CD14-positive monocyte (primary cell): ENCODE measurements around the gene RDX. TPM values are rescaled to one million over a fixed set of nuclear protein-coding genes. Genes with fewer than 3 reads are reported as not detected.

Source experiments
- DNase-seq, 3 donors: peaks; one replicate each; pipeline ENCODE4 v3.0.0-alpha.2; 2011 to 2022
- H2AFZ ChIP-seq: 2 replicates; pipeline ENCODE4 v1.6.0; 2012; ENCODE audit warnings: mild to moderate bottlenecking, low read depth, low read length, inconsistent platforms; ENCODE audit not compliant: insufficient read depth, poor library complexity, severe bottlenecking
- H3K27ac ChIP-seq, 2 donors: 1 replicate in 1 of 2; 2 replicates in 1 of 2; pipeline ENCODE4 v1.5.1; 2012 to 2013; ENCODE audit warnings: low read length in 2 of 2, control low read depth in 1 of 2, inconsistent platforms in 1 of 2, low read depth in 1 of 2, mild to moderate bottlenecking in 1 of 2
- H3K27me3 ChIP-seq, 2 donors: one replicate each; pipeline versions ENCODE4 v1.6.0 to v1.6.1; 2011 to 2013; ENCODE audit warnings: low read length in 2 of 2; ENCODE audit not compliant: control insufficient read depth in 2 of 2, insufficient read depth in 2 of 2
- H3K36me3 ChIP-seq, 2 donors: replicated peaks in 1 of 2; 1 replicate in 1 of 2; 2 replicates in 1 of 2; pipeline versions ENCODE4 v1.5.1 to v1.6.1; 2012 to 2013; ENCODE audit warnings: low read length in 2 of 2, control low read depth in 1 of 2, inconsistent platforms in 1 of 2, mild to moderate bottlenecking in 1 of 2; ENCODE audit not compliant: insufficient read depth in 2 of 2, control insufficient read depth in 1 of 2
- H3K4me1 ChIP-seq, 2 donors: 1 replicate in 1 of 2; 2 replicates in 1 of 2; pipeline versions ENCODE4 v1.5.1 to v1.6.1; 2012 to 2013; ENCODE audit warnings: low read length in 2 of 2, control low read depth in 1 of 2, inconsistent platforms in 1 of 2, mild to moderate bottlenecking in 1 of 2, moderate library complexity in 1 of 2; ENCODE audit not compliant: insufficient read depth in 2 of 2, control insufficient read depth in 1 of 2
- H3K4me2 ChIP-seq: replicated peaks from 2 replicates; pipeline ENCODE3; 2012; ENCODE audit warnings: low read length, moderate library complexity, mild to moderate bottlenecking; ENCODE audit not compliant: poor library complexity, severe bottlenecking; ENCODE audit errors: extremely low read depth
- H3K4me3 ChIP-seq, 3 experiments: fragments of 200-600 bp in 1 of 3; sonication (generic) in 1 of 3; replicated peaks in 1 of 3; 1 replicate in 2 of 3; 2 replicates in 1 of 3; pipeline ENCODE4 v1.5.1; 2011 to 2013; ENCODE audit warnings: low read length in 3 of 3, mild to moderate bottlenecking in 3 of 3, control low read depth in 2 of 3, low read depth in 2 of 3, inconsistent platforms in 1 of 3, moderate library complexity in 1 of 3
- H3K79me2 ChIP-seq: 2 replicates; pipeline ENCODE4 v1.6.0; 2012; ENCODE audit warnings: mild to moderate bottlenecking, control low read depth, inconsistent platforms, low read length, moderate library complexity; ENCODE audit not compliant: insufficient read depth
- H3K9ac ChIP-seq: 2 replicates; pipeline ENCODE4 v1.6.0; 2017; ENCODE audit warnings: low read length, mild to moderate bottlenecking; ENCODE audit not compliant: insufficient read depth, poor library complexity, severe bottlenecking
- H3K9me3 ChIP-seq, 2 donors: replicated peaks in 1 of 2; 1 replicate in 1 of 2; 2 replicates in 1 of 2; pipeline versions ENCODE4 v1.5.1 to v1.6.1; 2012 to 2013; ENCODE audit warnings: low read length in 2 of 2, control low read depth in 1 of 2; ENCODE audit not compliant: control insufficient read depth in 1 of 2, insufficient read depth in 1 of 2
- H4K20me1 ChIP-seq: 2 replicates; pipeline ENCODE4 v1.6.0; 2012; ENCODE audit warnings: mild to moderate bottlenecking, low read length, control low read depth, moderate library complexity; ENCODE audit not compliant: insufficient read depth
- H3K27ac Mint-ChIP-seq, 7 donors: one replicate each; pipeline ENCODE4 v1.8.0; 2020; ENCODE audit warnings: mild to moderate bottlenecking in 7 of 7, mixed read lengths in 7 of 7, moderate library complexity in 6 of 7, inconsistent platforms in 2 of 7
- H3K27me3 Mint-ChIP-seq, 3 donors: one replicate each; pipeline ENCODE4 v1.8.0; 2021 to 2022; ENCODE audit warnings: low read depth in 3 of 3, mild to moderate bottlenecking in 3 of 3, mixed read lengths in 3 of 3, moderate library complexity in 3 of 3, inconsistent platforms in 1 of 3
- H3K36me3 Mint-ChIP-seq, 2 donors: one replicate each; pipeline ENCODE4 v1.8.0; 2020; ENCODE audit warnings: mixed read lengths in 2 of 2, inconsistent platforms in 1 of 2, mild to moderate bottlenecking in 1 of 2
- H3K4me1 Mint-ChIP-seq: one replicate; pipeline ENCODE4 v1.8.0; 2020; ENCODE audit warnings: mild to moderate bottlenecking, mixed read lengths
- H3K4me3 Mint-ChIP-seq, 2 donors: one replicate each; pipeline ENCODE4 v1.8.0; 2020; ENCODE audit warnings: mild to moderate bottlenecking in 2 of 2, mixed read lengths in 2 of 2, moderate library complexity in 1 of 2
- H3K9me3 Mint-ChIP-seq, 7 donors: one replicate each; pipeline ENCODE4 v1.8.0; 2020 to 2022; ENCODE audit warnings: mixed read lengths in 7 of 7, mild to moderate bottlenecking in 6 of 7, moderate library complexity in 6 of 7, inconsistent platforms in 2 of 7
- CTCF ChIP-seq: fragments of 200-600 bp; IDR thresholded peaks from one replicate; pipeline ENCODE4 v1.8.0; 2022; ENCODE audit warnings: antibody characterized with exemption, mild to moderate bottlenecking
- WGBS: methylation state at CpG from one replicate; pipeline ENCODE4 v1.1.5; 2013; ENCODE audit warnings: missing lambda C conversion rate; ENCODE audit not compliant: insufficient coverage; 5-methylcytosine and 5-hydroxymethylcytosine counted together
- intact Hi-C, 2 donors: fragments of 100-400 bp; cut with micrococcal nuclease; formaldehyde crosslinking; loops; one replicate each; pipeline versions ENCODE4 v1.15.0 to v1.15.1; 2023
- polyA plus RNA-seq, 3 donors: library from polyadenylated mRNA; depleted of rRNA in 1 of 3; unstranded in 2 of 3; stranded (reverse) in 1 of 3; fragments of 300-500 nt in 2 of 3; fragments of >200 nt in 1 of 3; fragmentation: Illumina TruSeq in 2 of 3; gene quantifications; 1 replicate in 2 of 3; 2 replicates in 1 of 3; pipeline ENCODE4 v1.2.3, GENCODE V29; 2012 to 2021

RDX gene
- polyA plus RNA-seq, 3 donors: 11.9 to 22.0 (median 20.9) TPM

GRCh38 chr11:110340436-110340835 is 44.0 kb upstream of the RDX start:
- no peaks in the 10 kb centered on the region for H3K4me1 ChIP-seq
- H3K9ac ChIP-seq: no peak overlapping the region
- H3K27me3 ChIP-seq: no peaks in the 10 kb centered on the region
- H3K36me3 ChIP-seq: no peaks in the 10 kb centered on the region
- TF ChIP-seq CTCF: no peak
- WGBS: no CpG with 5 or more reads among the region's 2 CpGs
- Mint-ChIP-seq H3K9me3 (peaks cover 0 to 3% (median 2%) of the 10 kb centered on the region in 7 donors), H3K4me1 (peaks cover 7% of the 10 kb centered on the region), H3K27ac (no peak overlapping the region), H3K36me3 (no peaks in the 10 kb centered on the region), H3K4me3 (no peak overlapping the region), H3K27me3 (peaks cover 0 to 2% (median 1%) of the 10 kb centered on the region in 3 donors)
- H3K9me3 ChIP-seq: no peaks in the 10 kb centered on the region
- intact Hi-C loops: no loop called here
- H2AFZ ChIP-seq: no peak overlapping the region
- no peaks in the 10 kb centered on the region for H3K79me2 ChIP-seq
- no peak overlapping the region for H3K4me2 ChIP-seq
- no peak for DNase-seq
- no peaks in the 10 kb centered on the region for H4K20me1 ChIP-seq
- no peak overlapping the region for H3K27ac ChIP-seq
- H3K4me3 ChIP-seq: no peak overlapping the region

DNA sequence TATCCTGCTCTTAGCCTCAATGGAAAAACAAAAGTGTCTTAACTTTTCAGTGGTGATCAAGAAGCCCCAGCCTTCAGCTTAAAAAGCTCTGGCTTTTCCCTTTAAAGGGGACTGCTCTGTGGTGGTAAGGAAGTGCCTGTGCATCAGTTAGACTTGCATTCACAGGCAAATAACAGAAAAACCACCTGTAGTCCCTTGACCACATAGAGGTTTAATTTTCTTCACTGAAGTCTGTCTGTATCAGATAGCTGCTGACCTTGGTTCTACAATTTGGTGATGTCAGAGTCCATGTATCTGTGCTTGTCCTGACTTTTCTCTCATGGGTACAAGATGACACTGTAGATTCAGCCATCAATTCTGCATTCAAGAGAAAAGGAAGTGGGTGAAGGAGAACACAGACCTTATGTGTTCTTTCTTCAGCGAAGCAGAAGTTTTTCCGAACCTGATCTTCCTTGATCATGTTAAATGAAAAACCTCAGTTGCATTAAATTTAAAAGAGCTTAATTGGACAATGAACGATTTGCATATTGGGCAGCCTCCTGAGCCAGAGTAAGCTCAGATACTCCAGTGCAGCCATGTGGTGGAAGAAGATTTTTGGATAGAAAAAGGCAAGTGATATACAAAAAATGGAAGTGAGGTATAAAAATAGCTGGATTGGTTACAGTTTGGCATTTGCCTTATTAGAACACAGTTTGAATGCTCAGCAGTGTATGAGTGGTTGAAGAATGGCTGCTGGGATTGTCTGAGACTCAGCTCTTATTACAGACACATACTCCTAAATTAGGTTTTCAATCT is 43.2 kb upstream of the RDX start:
- no peaks in the 10 kb centered on the region for H4K20me1 ChIP-seq
- no peak overlapping the region for H2AFZ ChIP-seq
- H3K9ac ChIP-seq: no peak overlapping the region
- no peaks in the 10 kb centered on the region for H3K27me3 ChIP-seq
- no peak overlapping the region for H3K4me2 ChIP-seq
- no peaks in the 10 kb centered on the region for H3K36me3 ChIP-seq
- peaks cover 0 to 2% (median 1%) of the 10 kb centered on the region in 3 donors for H3K27me3 Mint-ChIP-seq
- no peak overlapping the region for H3K27ac Mint-ChIP-seq
- H3K9me3 ChIP-seq: no peaks in the 10 kb centered on the region
- no peak overlapping the region for H3K27ac ChIP-seq
- H3K4me3 ChIP-seq: no peak overlapping the region
- H3K4me1 ChIP-seq: no peaks in the 10 kb centered on the region
- no peak for DNase-seq
- no peak overlapping the region for H3K4me3 Mint-ChIP-seq
- no peaks in the 10 kb centered on the region for H3K79me2 ChIP-seq
- peaks cover 0 to 3% (median 2%) of the 10 kb centered on the region in 7 donors for H3K9me3 Mint-ChIP-seq
- intact Hi-C loops: no loop called here
- TF ChIP-seq CTCF: no peak
- H3K4me1 Mint-ChIP-seq: peaks cover 7% of the 10 kb centered on the region
- no peaks in the 10 kb centered on the region for H3K36me3 Mint-ChIP-seq
- 86% methylated on average over 1 of the region's 3 CpGs for WGBS
